ENCODE measurements around the gene ALKBH8. TPM values are rescaled to one million over a fixed set of nuclear protein-coding genes. Genes with fewer than 3 reads are reported as not detected.
"Not testable (repeated sequence)": the region's sequence is repeated elsewhere in the genome, so short reads cannot be mapped to it uniquely, and the experiment has no call there.

Gene ALKBH8
- total RNA-seq, 4 donors from 2014 or later, result 7.4 to 11.6 (median 10.9) TPM

GRCh38 chr11:107477820-107478219 lies 87.7 kb downstream of the ALKBH8 start:
- Histone ChIP-seq H3K9me3 (no peaks in the 10 kb centered on the region), H3K27ac (no peak overlapping the region), H3K36me3 (no peaks in the 10 kb centered on the region), H3K4me3 (replicated peaks in 1 of 3) (no peak overlapping the region), H3K27me3 (peaks cover 4% of the 10 kb centered on the region), H3K4me1 (no peaks in the 10 kb centered on the region)
- TF ChIP-seq POLR2A (IDR thresholded peaks at IDR 0.05), result no peak
- no peak for TF ChIP-seq CTCF (IDR thresholded peaks at IDR 0.05)
- intact Hi-C loops (cut with DNase I), result no loop called here
- WGBS, 2 donors, result 85 to 90% methylated on average over 3 of the region's 3 CpGs
- no peak for DNase-seq

GRCh38 chr11:107473792-107474191 lies 91.7 kb downstream of the ALKBH8 start:
- 87 to 92% methylated on average over 3 of the region's 3 CpGs for WGBS, 2 donors

GRCh38 chr11:107472966-107473365 lies 92.6 kb downstream of the ALKBH8 start:
- Histone ChIP-seq H3K36me3 (no peaks in the 10 kb centered on the region), H3K27me3 (peaks cover 4% of the 10 kb centered on the region), H3K4me1 (no peaks in the 10 kb centered on the region), H3K27ac (no peak overlapping the region), H3K9me3 (no peaks in the 10 kb centered on the region), H3K4me3 (replicated peaks in 1 of 3) (no peak overlapping the region)
- no peak for DNase-seq
- intact Hi-C loops (cut with DNase I), result no loop called here
- WGBS, 2 donors, result 55 to 77% methylated on average over 1 of the region's 1 CpG
- TF ChIP-seq CTCF (IDR thresholded peaks at IDR 0.05) (no peak), POLR2A (IDR thresholded peaks at IDR 0.05) (no peak)

More at GRCh38 chr11:107473792-107474191, 91.7 kb downstream of the ALKBH8 start:
- TF ChIP-seq CTCF (IDR thresholded peaks at IDR 0.05), result no peak
- no peak for TF ChIP-seq POLR2A (IDR thresholded peaks at IDR 0.05)
- Histone ChIP-seq H3K9me3 (no peaks in the 10 kb centered on the region), H3K4me3 (replicated peaks in 1 of 3) (no peak overlapping the region), H3K4me1 (no peaks in the 10 kb centered on the region), H3K27me3 (peaks cover 4% of the 10 kb centered on the region), H3K27ac (no peak overlapping the region), H3K36me3 (no peaks in the 10 kb centered on the region)
- intact Hi-C loops (cut with DNase I), result no loop called here
- DNase-seq, result no peak

- WGBS, 2 donors, result 68 to 73% methylated on average over 3 of the region's 3 CpGs
- Histone ChIP-seq H3K4me3 (replicated peaks in 1 of 3) (no peak overlapping the region), H3K4me1 (no peaks in the 10 kb centered on the region), H3K36me3 (no peaks in the 10 kb centered on the region), H3K27me3 (no peaks in the 10 kb centered on the region), H3K9me3 (no peaks in the 10 kb centered on the region), H3K27ac (no peak overlapping the region)
- no peak for DNase-seq
- TF ChIP-seq CTCF (IDR thresholded peaks at IDR 0.05) (no peak), POLR2A (IDR thresholded peaks at IDR 0.05) (no peak)
- intact Hi-C loops (cut with DNase I), result no loop called here
These were observed 96.9 kb downstream of the ALKBH8 start for GRCh38 chr11:107468596-107468995.

DNA sequence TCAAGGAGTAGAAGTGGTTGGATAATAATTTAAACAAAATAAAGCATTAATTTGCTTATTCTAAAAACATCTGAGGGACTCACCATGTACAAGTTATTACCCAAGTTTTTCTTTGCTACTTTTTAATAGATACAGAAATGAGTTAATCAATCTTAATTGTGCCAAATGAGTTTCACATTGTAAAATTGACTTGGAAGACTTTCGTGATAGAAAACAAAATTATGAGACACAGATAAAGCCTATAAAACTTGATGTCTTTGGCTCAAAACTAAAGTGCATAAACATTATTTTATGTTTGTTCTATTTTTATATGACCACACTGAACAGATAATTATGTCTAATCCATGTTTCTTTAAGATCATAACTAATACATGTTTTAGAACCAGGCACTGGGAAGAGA lies 97.8 kb downstream of the ALKBH8 start:
- H3K27me3 ChIP-seq, result no peaks in the 10 kb centered on the region
- H3K36me3 ChIP-seq, result no peaks in the 10 kb centered on the region
- no peak for DNase-seq
- TF ChIP-seq POLR2A (IDR thresholded peaks at IDR 0.05) (no peak), CTCF (IDR thresholded peaks at IDR 0.05) (no peak)
- H3K4me1 ChIP-seq, result no peaks in the 10 kb centered on the region
- H3K9me3 ChIP-seq, result no peaks in the 10 kb centered on the region
- no peak overlapping the region for H3K4me3 ChIP-seq (replicated peaks in 1 of 3)
- intact Hi-C loops (cut with DNase I), result no loop called here
- 76 to 84% methylated on average over 1 of the region's 1 CpG for WGBS, 2 donors
- H3K27ac ChIP-seq, result no peak overlapping the region

GRCh38 chr11:107466275-107466866 lies 99.2 kb downstream of the ALKBH8 start:
- H3K36me3 ChIP-seq; H3K4me3 ChIP-seq (replicated peaks in 1 of 3); H3K27ac ChIP-seq; intact Hi-C loops (cut with DNase I); DNase-seq; H3K4me1 ChIP-seq; H3K9me3 ChIP-seq; H3K27me3 ChIP-seq: not testable (repeated sequence)
- 61 to 72% methylated on average over 7 to 8 of the region's 10 CpGs for WGBS, 2 donors

Measured in thyroid gland (tissue), 4 donors.